Neural progenitor cell (in vitro differentiated cells): ENCODE data around the gene SSBP4.

ENCODE experiments used
- EZH2 ChIP-seq: fragments of 200-600 bp; sonication (generic); IDR thresholded peaks from 2 replicates; pipeline ENCODE4 v1.6.1; 2017; ENCODE audit warnings: antibody characterized with exemption, mild to moderate bottlenecking, moderate library complexity
- EZH2phosphoT487 ChIP-seq: fragments of 200-600 bp; sonication (generic); IDR thresholded peaks from 2 replicates; pipeline ENCODE4 v1.6.1; 2017; ENCODE audit warnings: antibody characterized with exemption
- TF ChIP-seq, protein P1 (sequence below): fragments of 200-600 bp; sonication (generic); IDR thresholded peaks from 2 replicates; pipeline ENCODE4 v1.5.1; 2017; ENCODE audit warnings: antibody characterized with exemption, mild to moderate bottlenecking

DNA sequence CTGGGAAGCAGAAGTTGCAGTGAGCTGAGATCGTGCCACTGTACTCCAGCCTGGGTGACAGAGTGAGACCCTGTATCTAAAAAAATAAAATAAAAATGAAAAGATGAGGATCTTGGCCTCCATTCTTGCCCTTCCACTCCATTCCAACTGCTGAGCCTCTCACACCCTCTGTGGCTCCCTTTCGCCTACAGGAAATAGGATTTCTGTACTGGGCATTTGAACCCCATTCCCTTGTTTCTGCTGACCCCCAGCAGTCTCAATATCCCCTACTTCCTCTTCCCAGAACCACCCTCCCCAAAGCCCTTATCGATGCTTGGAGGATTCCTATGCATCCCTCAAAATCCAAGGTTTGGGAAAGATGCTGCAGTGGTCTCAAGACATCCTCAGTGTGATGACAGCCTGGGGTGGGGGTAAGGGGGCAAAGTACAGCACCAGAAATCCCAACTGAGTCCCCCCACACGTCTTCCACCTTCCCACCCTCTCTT lies 45.7 kb upstream of the SSBP4 start:
- TF ChIP-seq, protein P1, sequence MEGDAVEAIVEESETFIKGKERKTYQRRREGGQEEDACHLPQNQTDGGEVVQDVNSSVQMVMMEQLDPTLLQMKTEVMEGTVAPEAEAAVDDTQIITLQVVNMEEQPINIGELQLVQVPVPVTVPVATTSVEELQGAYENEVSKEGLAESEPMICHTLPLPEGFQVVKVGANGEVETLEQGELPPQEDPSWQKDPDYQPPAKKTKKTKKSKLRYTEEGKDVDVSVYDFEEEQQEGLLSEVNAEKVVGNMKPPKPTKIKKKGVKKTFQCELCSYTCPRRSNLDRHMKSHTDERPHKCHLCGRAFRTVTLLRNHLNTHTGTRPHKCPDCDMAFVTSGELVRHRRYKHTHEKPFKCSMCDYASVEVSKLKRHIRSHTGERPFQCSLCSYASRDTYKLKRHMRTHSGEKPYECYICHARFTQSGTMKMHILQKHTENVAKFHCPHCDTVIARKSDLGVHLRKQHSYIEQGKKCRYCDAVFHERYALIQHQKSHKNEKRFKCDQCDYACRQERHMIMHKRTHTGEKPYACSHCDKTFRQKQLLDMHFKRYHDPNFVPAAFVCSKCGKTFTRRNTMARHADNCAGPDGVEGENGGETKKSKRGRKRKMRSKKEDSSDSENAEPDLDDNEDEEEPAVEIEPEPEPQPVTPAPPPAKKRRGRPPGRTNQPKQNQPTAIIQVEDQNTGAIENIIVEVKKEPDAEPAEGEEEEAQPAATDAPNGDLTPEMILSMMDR = no peak
- TF ChIP-seq EZH2 (no peak), EZH2phosphoT487 (no peak)
